ENCODE results near the gene TARBP2.
"Not testable (repeated sequence)": the region's sequence is repeated elsewhere in the genome, so short reads cannot be mapped to it uniquely, and the experiment has no call there.

Gene TARBP2

GRCh38 chr12:53476769-53477209, 24.3 kb upstream of the TARBP2 start:
- no peak for DNase-seq

- no peak for DNase-seq
These were observed 22.2 kb upstream of the TARBP2 start for GRCh38 chr12:53478865-53479264.

- no peak for DNase-seq
These were observed 21.8 kb upstream of the TARBP2 start for GRCh38 chr12:53479331-53479730.

GRCh38 chr12:53480491-53481442, 20.3 kb upstream of the TARBP2 start:
- no peak for DNase-seq

GRCh38 chr12:53481458-53481857, 19.6 kb upstream of the TARBP2 start:
- not testable (repeated sequence) for DNase-seq

GRCh38 chr12:53481939-53482586, 19.0 kb upstream of the TARBP2 start:
- DNase-seq: no peak

- no peak for DNase-seq
These were observed 18.4 kb upstream of the TARBP2 start for GRCh38 chr12:53482626-53483168.

- no peak for DNase-seq
These were observed 17.7 kb upstream of the TARBP2 start for GRCh38 chr12:53483225-53483978.

- DNase-seq: no peak
These were observed 17.1 kb upstream of the TARBP2 start for GRCh38 chr12:53483979-53484377.

GRCh38 chr12:53484686-53485575, 16.2 kb upstream of the TARBP2 start:
- no peak for DNase-seq

- DNase-seq: no peak
These were observed 14.9 kb upstream of the TARBP2 start for GRCh38 chr12:53485955-53486735.

- DNase-seq: no peak
These were observed 14.2 kb upstream of the TARBP2 start for GRCh38 chr12:53486736-53487487.

- no peak for DNase-seq
These were observed 11.7 kb upstream of the TARBP2 start for GRCh38 chr12:53489242-53489864.

- DNase-seq: no peak
These were observed 8.9 kb upstream of the TARBP2 start for GRCh38 chr12:53492188-53492587.

- peak; percentile 82 for DNase-seq
These were observed 8.1 kb upstream of the TARBP2 start for GRCh38 chr12:53492830-53493609.

- DNase-seq: no peak
These were observed 7.3 kb upstream of the TARBP2 start for GRCh38 chr12:53493610-53494391.

GRCh38 chr12:53495903-53496751, 5.0 kb upstream of the TARBP2 start:
- no peak for DNase-seq

GRCh38 chr12:53496752-53497032, 4.4 kb upstream of the TARBP2 start:
- DNase-seq: no peak
